PC-3 (cell line): ENCODE data around the gene ZC3HAV1. TPM values are rescaled to one million over a fixed set of nuclear protein-coding genes. Genes with fewer than 3 reads are reported as not detected.

ENCODE experiments used
- ATAC-seq: fragments of 200-7000 bp; cut with Tn5 transposase; 2 replicates; pipeline ENCODE4 v1.9.1; 2020; ENCODE audit warnings: mild to moderate bottlenecking, moderate library complexity
- BruUV-seq: library from RNA; stranded (reverse); fragments of 400-500 nt; replicated peaks from 2 replicates; lab custom pipeline; 2021; lab: Mats Ljungman, UMichigan
- CTCF ChIA-PET: fragments of 300-600 bp; sonication (Branson Sonifier 250); formaldehyde crosslinking; loops from one replicate; lab custom pipeline; 2022; ENCODE audit warnings: antibody characterized with exemption; lab: Charles Lee
- POLR2A ChIA-PET: fragments of 300-600 bp; sonication (Branson Sonifier 250); formaldehyde crosslinking; loops from one replicate; lab custom pipeline; 2022; ENCODE audit warnings: antibody characterized with exemption; ENCODE audit not compliant: unreplicated experiment; lab: Charles Lee
- DNase-seq: peaks from one replicate; pipeline ENCODE4 v3.0.0-alpha.2; 2015
- H2AFZ ChIP-seq: fragments of 300-600 bp; sonication (generic); 2 replicates; pipeline ENCODE4 v1.6.0; 2016; ENCODE audit warnings: antibody characterized with exemption, low read length
- H3F3A ChIP-seq: fragments of 300-600 bp; sonication (generic); one replicate; pipeline ENCODE4 v1.6.0; 2017; ENCODE audit warnings: antibody characterized with exemption, low read length, control low read depth, mild to moderate bottlenecking; ENCODE audit not compliant: unreplicated experiment
- H3K27ac ChIP-seq: fragments of 300-600 bp; sonication (generic); 2 replicates; pipeline ENCODE4 v1.5.1; 2016; ENCODE audit warnings: mild to moderate bottlenecking, low read length
- H3K27me3 ChIP-seq: fragments of 300-600 bp; sonication (generic); 2 replicates; pipeline ENCODE4 v1.6.1; 2016; ENCODE audit warnings: low read length, mixed read lengths
- H3K36me3 ChIP-seq: fragments of 300-600 bp; sonication (generic); 2 replicates; pipeline ENCODE4 v1.6.1; 2016; ENCODE audit warnings: low read depth, mixed run types, low read length, mixed read lengths
- H3K4me1 ChIP-seq: fragments of 300-600 bp; sonication (generic); 2 replicates; pipeline ENCODE4 v1.5.1; 2016; ENCODE audit warnings: low read length; ENCODE audit not compliant: insufficient read depth
- H3K4me2 ChIP-seq: fragments of 300-600 bp; sonication (generic); 2 replicates; pipeline ENCODE4 v1.6.0; 2016; ENCODE audit warnings: low read length
- H3K4me3 ChIP-seq: fragments of 300-600 bp; sonication (generic); 2 replicates; pipeline ENCODE4 v1.5.1; 2016; ENCODE audit warnings: mild to moderate bottlenecking, low read length, mixed read lengths
- H3K79me2 ChIP-seq: fragments of 300-600 bp; sonication (generic); 2 replicates; pipeline ENCODE4 v1.6.1; 2017; ENCODE audit warnings: low read length, mixed read lengths
- H3K9ac ChIP-seq: fragments of 300-600 bp; sonication (generic); 2 replicates; pipeline ENCODE4 v1.6.0; 2016; ENCODE audit warnings: mild to moderate bottlenecking, low read length
- H3K9me2 ChIP-seq: fragments of 300-600 bp; sonication (generic); replicated peaks from 2 replicates; pipeline ENCODE4 v1.6.1; 2016; ENCODE audit warnings: mixed run types, low read length, mixed read lengths
- H3K9me3 ChIP-seq: fragments of 300-600 bp; sonication (generic); 2 replicates; pipeline ENCODE4 v1.6.1; 2016; ENCODE audit warnings: low read length, mixed read lengths
- H4K20me1 ChIP-seq: fragments of 300-600 bp; sonication (generic); 2 replicates; pipeline ENCODE4 v1.6.1; 2016; ENCODE audit warnings: low read length, mixed read lengths
- EZH2 ChIP-seq: fragments of 300-600 bp; sonication (generic); IDR thresholded peaks from one replicate; pipeline ENCODE4 v1.6.1; 2017; ENCODE audit warnings: antibody characterized with exemption, mild to moderate bottlenecking, low read length; ENCODE audit not compliant: unreplicated experiment
- EZH2phosphoT487 ChIP-seq: fragments of 300-600 bp; sonication (generic); IDR thresholded peaks from 2 replicates; pipeline ENCODE4 v1.6.1; 2018; ENCODE audit warnings: mild to moderate bottlenecking, antibody characterized with exemption, low read length, borderline replicate concordance
- intact Hi-C: fragments of 100-400 bp; cut with micrococcal nuclease; formaldehyde crosslinking; loops from 2 replicates; pipeline ENCODE4 v1.9.0; 2023
- total RNA-seq: library from RNA; depleted of rRNA; stranded (reverse); fragments of >200 nt; gene quantifications from 2 replicates; pipeline ENCODE4 v1.2.3, GENCODE V29; 2014
- TF ChIP-seq, protein P1 (sequence below): fragments of 300-600 bp; sonication (generic); conservative IDR thresholded peaks from 2 replicates; pipeline ENCODE4 v1.5.1; 2017; ENCODE audit warnings: antibody characterized with exemption, low read depth, mild to moderate bottlenecking, low read length

ZC3HAV1 gene
- total RNA-seq, 1 experiment from 2014 or later, result 19.6 TPM

DNA sequence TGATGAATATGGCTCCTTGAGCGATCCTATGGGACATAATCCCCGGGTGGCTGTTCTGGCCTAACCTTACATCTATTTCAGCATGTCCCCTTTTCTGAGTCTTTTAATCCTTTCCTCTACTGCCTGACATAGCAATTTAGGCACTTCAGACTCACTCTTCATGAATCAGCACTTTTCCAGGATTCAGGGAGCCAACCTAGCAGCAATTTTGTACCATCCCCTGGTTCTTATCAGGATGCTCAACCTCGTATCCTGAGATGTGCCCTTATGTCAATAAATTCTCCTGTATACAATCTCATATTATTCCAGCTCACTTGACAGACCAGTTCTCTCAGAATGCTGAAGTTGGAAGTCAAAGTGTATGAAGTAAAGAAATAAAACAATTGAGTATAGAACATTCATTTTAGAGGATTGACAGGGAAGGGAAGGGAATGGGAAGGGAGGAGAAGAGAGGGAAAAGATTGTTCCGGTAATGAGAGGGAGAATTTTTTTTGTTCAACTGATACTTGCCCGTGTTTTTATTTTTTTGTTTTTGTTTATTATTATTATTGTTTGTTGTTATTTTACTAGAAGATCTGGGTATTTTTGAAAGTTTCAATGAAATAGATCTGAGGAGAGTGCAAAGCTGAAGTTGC lies 8.2 kb upstream of the ZC3HAV1 start:
- intact Hi-C loops, result no loop called here
- no peak overlapping the region for H3K9ac ChIP-seq
- BruUV-seq, result no TSS peak
- no peaks in the 10 kb centered on the region for H3K36me3 ChIP-seq
- peak overlapping the region; percentile 56 for H3K4me2 ChIP-seq
- no peaks in the 10 kb centered on the region for H3F3A ChIP-seq
- ATAC-seq (peak; percentile 37; the same call in 1 of the 2 replicates), DNase-seq (peak; percentile 30)
- POLR2A ChIA-PET, result interaction anchor here (0.6 kb wide), 1 partner anchor 304 kb away, joined by 3 read pairs; no protein-coding TSS in a partner anchor
- H3K79me2 ChIP-seq, result no peaks in the 10 kb centered on the region
- peak overlapping the region; percentile 41 for H3K27ac ChIP-seq
- no peaks in the 10 kb centered on the region for H3K9me2 ChIP-seq
- peaks cover 22% of the 10 kb centered on the region for H3K4me1 ChIP-seq
- H2AFZ ChIP-seq, result no peak overlapping the region
- TF ChIP-seq, protein P1, sequence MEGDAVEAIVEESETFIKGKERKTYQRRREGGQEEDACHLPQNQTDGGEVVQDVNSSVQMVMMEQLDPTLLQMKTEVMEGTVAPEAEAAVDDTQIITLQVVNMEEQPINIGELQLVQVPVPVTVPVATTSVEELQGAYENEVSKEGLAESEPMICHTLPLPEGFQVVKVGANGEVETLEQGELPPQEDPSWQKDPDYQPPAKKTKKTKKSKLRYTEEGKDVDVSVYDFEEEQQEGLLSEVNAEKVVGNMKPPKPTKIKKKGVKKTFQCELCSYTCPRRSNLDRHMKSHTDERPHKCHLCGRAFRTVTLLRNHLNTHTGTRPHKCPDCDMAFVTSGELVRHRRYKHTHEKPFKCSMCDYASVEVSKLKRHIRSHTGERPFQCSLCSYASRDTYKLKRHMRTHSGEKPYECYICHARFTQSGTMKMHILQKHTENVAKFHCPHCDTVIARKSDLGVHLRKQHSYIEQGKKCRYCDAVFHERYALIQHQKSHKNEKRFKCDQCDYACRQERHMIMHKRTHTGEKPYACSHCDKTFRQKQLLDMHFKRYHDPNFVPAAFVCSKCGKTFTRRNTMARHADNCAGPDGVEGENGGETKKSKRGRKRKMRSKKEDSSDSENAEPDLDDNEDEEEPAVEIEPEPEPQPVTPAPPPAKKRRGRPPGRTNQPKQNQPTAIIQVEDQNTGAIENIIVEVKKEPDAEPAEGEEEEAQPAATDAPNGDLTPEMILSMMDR, result no peak
- no peak for TF ChIP-seq EZH2phosphoT487
- no peak for TF ChIP-seq EZH2
- CTCF ChIA-PET, result interaction anchor here (0.5 kb wide), 1 partner anchor 83 kb away, joined by 6 read pairs; no protein-coding TSS in a partner anchor
- H4K20me1 ChIP-seq, result no peaks in the 10 kb centered on the region
- no peaks in the 10 kb centered on the region for H3K9me3 ChIP-seq
- no peaks in the 10 kb centered on the region for H3K27me3 ChIP-seq
- H3K4me3 ChIP-seq, result no peak overlapping the region

DNA sequence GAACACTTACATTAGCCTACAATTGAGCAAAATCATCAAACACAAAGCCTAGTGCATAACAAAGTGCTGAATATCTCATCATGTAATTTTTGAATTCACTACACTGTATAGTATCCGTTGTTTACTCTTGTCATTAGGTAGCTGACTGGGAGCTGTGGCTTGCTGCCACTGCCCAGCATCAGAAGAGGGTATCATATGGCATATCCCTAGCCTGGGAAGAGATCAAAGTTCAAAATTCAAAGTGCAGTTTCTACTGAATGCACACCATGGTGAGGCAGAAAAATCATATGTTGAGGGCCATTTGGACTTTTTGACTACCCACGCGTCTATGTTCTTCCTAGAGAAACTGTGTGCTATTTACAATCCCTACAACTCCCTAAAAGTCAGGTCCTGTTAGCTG lies 7.5 kb upstream of the ZC3HAV1 start:
- ChIA-PET CTCF (interaction anchor here (0.6 kb wide), 2 partner anchors 198 to 1150 kb away, joined by 14 to 18 read pairs; no protein-coding TSS in a partner anchor), POLR2A (no interaction called here)
- H2AFZ ChIP-seq, result no peak overlapping the region
- H3F3A ChIP-seq, result no peaks in the 10 kb centered on the region
- H3K27me3 ChIP-seq, result no peaks in the 10 kb centered on the region
- no TSS peak for BruUV-seq
- DNase-seq, result peak; percentile 11
- H4K20me1 ChIP-seq, result no peaks in the 10 kb centered on the region
- TF ChIP-seq EZH2 (no peak), EZH2phosphoT487 (no peak)
- TF ChIP-seq, protein P1, result no peak
- no peak overlapping the region; the same call in 1 of the 2 replicates for H3K4me2 ChIP-seq
- no peaks in the 10 kb centered on the region for H3K36me3 ChIP-seq
- peaks cover 22% of the 10 kb centered on the region for H3K4me1 ChIP-seq
- no peaks in the 10 kb centered on the region for H3K9me3 ChIP-seq
- H3K27ac ChIP-seq, result no peak overlapping the region
- no peaks in the 10 kb centered on the region for H3K79me2 ChIP-seq
- no peaks in the 10 kb centered on the region for H3K9me2 ChIP-seq
- intact Hi-C loops, result no loop called here
- ATAC-seq, result peak; percentile 27
- H3K9ac ChIP-seq, result no peak overlapping the region
- no peak overlapping the region for H3K4me3 ChIP-seq

DNA sequence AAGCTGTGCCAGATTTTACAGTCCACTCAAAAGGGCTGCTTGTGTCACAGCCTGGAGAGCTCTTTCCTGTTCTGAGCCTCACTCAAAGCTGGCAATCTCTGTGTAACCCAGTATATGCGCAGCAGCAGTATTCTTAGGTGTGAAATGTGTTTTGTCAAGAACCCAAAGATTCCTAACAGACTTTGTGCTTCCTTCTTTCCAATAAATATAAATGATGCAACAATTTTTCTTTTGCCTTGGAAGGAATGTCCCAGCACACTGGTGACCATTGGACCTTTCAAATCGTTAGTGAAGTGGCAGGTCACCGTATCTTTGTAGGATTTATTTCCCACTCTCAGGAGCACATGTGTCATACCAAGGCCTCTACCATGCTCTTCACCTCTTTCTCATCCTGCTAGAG lies 5.6 kb upstream of the ZC3HAV1 start:
- no peak overlapping the region for H3K4me2 ChIP-seq
- no peaks in the 10 kb centered on the region for H3K79me2 ChIP-seq
- H3F3A ChIP-seq, result no peaks in the 10 kb centered on the region
- ATAC-seq, result no peak
- H3K4me1 ChIP-seq, result peaks cover 31% of the 10 kb centered on the region
- intact Hi-C loops, result no loop called here
- DNase-seq, result no peak
- H2AFZ ChIP-seq, result no peak overlapping the region
- H3K27me3 ChIP-seq, result no peaks in the 10 kb centered on the region
- ChIA-PET POLR2A (no interaction called here), CTCF (no interaction called here)
- BruUV-seq, result no TSS peak
- no peak overlapping the region for H3K4me3 ChIP-seq
- TF ChIP-seq EZH2phosphoT487, result no peak
- no peak for TF ChIP-seq EZH2
- TF ChIP-seq, protein P1, result no peak
- H3K27ac ChIP-seq, result no peak overlapping the region
- H3K36me3 ChIP-seq, result no peaks in the 10 kb centered on the region
- no peaks in the 10 kb centered on the region for H4K20me1 ChIP-seq
- no peaks in the 10 kb centered on the region for H3K9me2 ChIP-seq
- H3K9me3 ChIP-seq, result no peaks in the 10 kb centered on the region
- H3K9ac ChIP-seq, result no peak overlapping the region
